HepG2 (cell line): ENCODE data around the gene CDRT4. TPM values are rescaled to one million over a fixed set of nuclear protein-coding genes. Genes with fewer than 3 reads are reported as not detected.

Experiments used
- FOXA3 ChIP-seq: IDR thresholded peaks from 2 replicates; pipeline ENCODE4 v1.6.1; 2016; ENCODE audit warnings: missing genetic modification reagents, missing compliant biosample characterization
- ISX ChIP-seq: sonication (generic); formaldehyde crosslinking; conservative IDR thresholded peaks from 2 replicates; pipeline ENCODE4 v1.5.0; 2020; ENCODE audit warnings: missing genetic modification reagents
- MEIS1 ChIP-seq: sonication (generic); formaldehyde crosslinking; IDR thresholded peaks from 2 replicates; pipeline ENCODE4 v1.9.0; 2021; ENCODE audit warnings: mild to moderate bottlenecking, missing genetic modification reagents, moderate library complexity, borderline replicate concordance
- RBAK ChIP-seq: sonication (generic); formaldehyde crosslinking; IDR thresholded peaks from 2 replicates; pipeline ENCODE4 v1.5.1; 2020; ENCODE audit warnings: mild to moderate bottlenecking, missing genetic modification reagents
- SALL1 ChIP-seq: sonication (generic); formaldehyde crosslinking; IDR thresholded peaks from 2 replicates; pipeline ENCODE4 v1.8.0; 2022; ENCODE audit warnings: mild to moderate bottlenecking, missing genetic modification reagents
- SATB2 ChIP-seq: sonication (generic); formaldehyde crosslinking; IDR thresholded peaks from 2 replicates; pipeline ENCODE4 v1.5.0; 2020; ENCODE audit warnings: missing genetic modification reagents
- SKI ChIP-seq: fragments of 450-650 bp; IDR thresholded peaks from one replicate; pipeline ENCODE4 v1.6.1; 2018; ENCODE audit warnings: mild to moderate bottlenecking; ENCODE audit not compliant: partially characterized antibody
- SNAI1 ChIP-seq: sonication (generic); formaldehyde crosslinking; IDR thresholded peaks from 2 replicates; pipeline ENCODE4 v1.5.0; 2020; ENCODE audit warnings: mild to moderate bottlenecking, missing genetic modification reagents, borderline replicate concordance
- SNAPC2 ChIP-seq: sonication (generic); formaldehyde crosslinking; IDR thresholded peaks from 2 replicates; pipeline ENCODE4 v1.8.1; 2022; ENCODE audit warnings: mild to moderate bottlenecking, missing genetic modification reagents
- TRIM24 ChIP-seq: sonication (generic); formaldehyde crosslinking; IDR thresholded peaks from 2 replicates; pipeline ENCODE4 v1.8.0; 2022; ENCODE audit warnings: mild to moderate bottlenecking, missing genetic modification reagents
- ZBTB40 ChIP-seq, 2 experiments: fragments of 450-650 bp in 1 of 2; sonication (generic) in 1 of 2; formaldehyde crosslinking in 1 of 2; IDR thresholded peaks; 2 replicates each; pipeline versions ENCODE4 v1.6.1 to v1.8.0; 2016 to 2022; ENCODE audit warnings: antibody characterized with exemption in 1 of 2, mild to moderate bottlenecking in 1 of 2, missing genetic modification reagents in 1 of 2
- ZFP36L2 ChIP-seq: sonication (generic); formaldehyde crosslinking; IDR thresholded peaks from 2 replicates; pipeline ENCODE4 v1.4.0; 2020; ENCODE audit warnings: missing genetic modification reagents
- ZNF660 ChIP-seq: sonication (generic); formaldehyde crosslinking; IDR thresholded peaks from 2 replicates; pipeline ENCODE4 v1.5.1; 2020; ENCODE audit warnings: mild to moderate bottlenecking, low read depth, missing genetic modification reagents, borderline replicate concordance
- polyA plus RNA-seq, 8 experiments: library from polyadenylated mRNA; depleted of rRNA in 3 of 8; stranded (reverse) in 7 of 8; unstranded in 1 of 8; fragments of >200 nt; fragmentation: Illumina TruSeq in 4 of 8; extraction: Trizol in 4 of 8; gene quantifications; 2 replicates each; pipeline versions ENCODE4 v1.2.1 to v1.2.3, GENCODE V29; 2011 to 2016; ENCODE audit warnings: low read depth in 4 of 8, missing spikeins in 1 of 8, mixed read lengths in 1 of 8; ENCODE audit not compliant: insufficient read depth in 1 of 8
- total RNA-seq, 5 experiments: library from RNA; depleted of rRNA; stranded (reverse); fragments of >200 nt; fragmentation: Illumina TruSeq; extraction: Trizol; gene quantifications; 2 replicates each; pipeline ENCODE4 v1.2.3, GENCODE V29; 2016; ENCODE audit warnings: low read depth in 1 of 5

Gene CDRT4
- total and polyA plus RNA-seq, 2 of the 13 experiments (the other 11 are each of a cell fraction or from before 2014, with no cell fraction given) = 5.8 to 12.1 TPM

DNA sequence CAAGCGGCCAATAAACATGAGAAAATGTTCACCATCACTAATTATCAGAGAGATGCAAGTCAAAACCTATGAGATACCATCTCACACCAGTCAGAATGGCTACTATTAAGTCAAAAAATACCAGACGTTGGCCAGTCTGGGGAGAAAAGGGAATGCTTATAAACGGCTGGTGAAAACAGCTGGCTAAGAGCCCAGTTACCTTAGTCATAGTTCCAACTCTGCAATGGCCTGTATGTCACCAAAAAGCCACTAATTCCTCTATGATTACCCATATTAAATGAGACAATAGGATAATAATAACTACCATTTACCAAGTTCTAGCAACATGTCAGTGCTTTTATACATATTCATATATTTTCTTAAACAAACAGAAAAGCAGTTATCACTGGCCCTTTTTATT lies 42.9 kb upstream of the CDRT4 start (continued):
- TF ChIP-seq FOXA3 (CRISPR knock-in tag) (no peak), RBAK (no peak), SNAPC2 (no peak), ZBTB40 (IDR thresholded peaks at IDR 0.05) (no peak), ZBTB40 (CRISPR knock-in tag; IDR thresholded peaks at IDR 0.05) (no peak), MEIS1 (CRISPR knock-in tag) (no peak), SNAI1 (CRISPR knock-in tag) (no peak), ZFP36L2 (no peak), SKI (no peak), TRIM24 (CRISPR knock-in tag) (no peak), ISX (no peak), ZNF660 (no peak), SATB2 (CRISPR knock-in tag) (no peak), SALL1 (CRISPR knock-in tag) (no peak)
